Measurements from ENCODE around the gene TMC1. TPM values are rescaled to one million over a fixed set of nuclear protein-coding genes. Genes with fewer than 3 reads are reported as not detected.

Gene TMC1
- total and polyA plus RNA-seq, 3 experiments from 2014 or later = not detected

DNA sequence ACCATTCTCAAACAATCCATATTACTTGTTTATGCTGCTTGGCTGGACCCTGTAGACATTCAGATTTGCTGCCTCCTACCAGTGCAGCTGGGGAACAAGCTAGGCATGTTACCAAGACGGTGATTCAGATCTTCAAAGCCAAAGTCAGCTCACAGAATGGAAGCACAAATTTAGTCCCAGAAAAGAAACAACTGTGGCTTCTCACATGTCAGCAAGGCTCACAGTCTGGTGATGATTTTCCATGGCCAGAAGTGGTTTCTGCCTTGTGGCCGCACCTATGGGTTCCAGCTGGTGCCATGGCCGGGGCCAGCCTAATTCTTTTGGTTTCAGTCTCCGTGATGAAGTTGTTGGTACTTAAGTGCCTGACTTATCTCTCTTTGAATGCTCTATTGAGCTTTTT is 182.2 kb downstream of the TMC1 start:
- no peaks in the 10 kb centered on the region for H3K9me3 ChIP-seq (ENCODE audit: low read length)
- no peaks in the 10 kb centered on the region for H3K4me1 ChIP-seq (ENCODE audit: insufficient read depth, low read length)
- no peak overlapping the region for H3K27ac Mint-ChIP-seq
- no peak overlapping the region for H3K27ac ChIP-seq (ENCODE audit: low read depth, low read length)
- ChIA-PET POLR2A (no interaction called here), CTCF (no interaction called here)
- no peaks in the 10 kb centered on the region for H3K36me3 Mint-ChIP-seq
- H3K4me1 Mint-ChIP-seq = no peaks in the 10 kb centered on the region
- no peak overlapping the region for H3K4me3 ChIP-seq (ENCODE audit: low read length)
- H3K9me3 Mint-ChIP-seq = peaks cover 0 to 3% (median 0%) of the 10 kb centered on the region in 5 donors
- no peak overlapping the region for H3K4me3 Mint-ChIP-seq
- H3K36me3 ChIP-seq (ENCODE audit: insufficient read depth, low read length) = no peaks in the 10 kb centered on the region
- H3K27me3 ChIP-seq (ENCODE audit: insufficient read depth, low read length, poor library complexity, severe bottlenecking) = no peaks in the 10 kb centered on the region
- no peak for DNase-seq
- H3K27me3 Mint-ChIP-seq = no peaks in the 10 kb centered on the region

DNA sequence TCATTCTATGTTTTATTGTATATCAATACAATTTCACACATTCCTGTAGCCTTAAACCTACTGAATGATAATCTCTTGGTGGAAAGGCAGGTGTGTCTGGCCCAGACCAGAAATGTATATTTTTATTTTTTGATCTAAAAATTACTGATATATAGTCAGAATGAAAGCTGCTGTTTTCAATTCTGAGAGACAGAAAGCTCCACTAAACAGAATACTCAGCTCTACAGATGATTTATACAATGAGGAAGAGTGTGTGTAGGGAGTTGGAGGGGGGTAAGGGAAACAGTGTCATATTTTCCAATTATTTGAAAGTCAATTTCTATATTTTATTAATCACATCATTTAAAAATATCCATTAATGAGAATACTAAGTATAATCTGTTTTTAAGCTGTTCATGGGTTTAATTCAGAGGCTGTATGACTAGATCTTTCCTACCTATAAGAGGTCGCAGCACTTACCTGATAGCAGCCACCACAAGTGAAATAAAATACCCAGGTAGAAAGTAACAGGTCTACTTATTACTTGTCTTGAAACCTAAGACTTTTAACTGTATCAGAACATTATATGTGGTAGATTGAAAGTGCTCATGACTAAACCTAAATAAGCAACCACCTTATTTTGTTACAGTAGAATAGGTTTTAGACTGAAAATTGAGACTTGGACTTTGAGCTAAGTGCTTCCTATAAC is 183.4 kb downstream of the TMC1 start:
- Histone ChIP-seq H3K27ac (ENCODE audit: low read depth, low read length) (no peak overlapping the region), H3K27me3 (ENCODE audit: insufficient read depth, low read length, poor library complexity, severe bottlenecking) (no peaks in the 10 kb centered on the region), H3K9me3 (ENCODE audit: low read length) (no peaks in the 10 kb centered on the region), H3K36me3 (ENCODE audit: insufficient read depth, low read length) (no peaks in the 10 kb centered on the region), H3K4me1 (ENCODE audit: insufficient read depth, low read length) (no peaks in the 10 kb centered on the region), H3K4me3 (ENCODE audit: low read length) (no peak overlapping the region)
- DNase-seq = no peak
- Mint-ChIP-seq H3K9me3 (peaks cover 0 to 3% (median 0%) of the 10 kb centered on the region in 5 donors), H3K4me1 (no peaks in the 10 kb centered on the region), H3K27ac (no peak overlapping the region), H3K27me3 (no peaks in the 10 kb centered on the region), H3K36me3 (no peaks in the 10 kb centered on the region), H3K4me3 (no peak overlapping the region)
- POLR2A ChIA-PET = no interaction called here
- CTCF ChIA-PET = interaction anchor here (1.5 kb wide), 1 partner anchor 424 kb away, joined by 3 read pairs; no protein-coding TSS in a partner anchor

DNA sequence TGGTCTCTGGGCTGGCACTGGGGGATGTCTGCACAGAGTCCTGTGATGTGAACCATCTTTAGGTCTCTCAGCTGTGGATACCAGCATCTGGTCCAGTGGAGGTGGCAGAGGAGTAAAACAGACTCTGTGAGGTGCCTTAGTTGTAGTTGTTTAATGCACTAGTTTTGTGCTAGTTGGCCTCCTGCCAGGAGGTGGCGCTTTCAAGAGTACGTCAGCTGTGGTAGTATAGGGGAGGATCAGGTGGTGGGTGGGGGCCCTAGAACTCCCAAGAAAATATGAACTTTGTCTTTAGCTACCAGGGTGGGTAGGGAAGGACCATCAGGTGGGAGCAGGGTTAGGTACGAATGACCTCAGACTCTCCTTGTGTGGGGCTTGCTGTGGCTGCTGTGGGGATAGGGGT is 197.1 kb downstream of the TMC1 start:
- H3K27ac ChIP-seq (ENCODE audit: low read depth, low read length) = no peak overlapping the region
- no peaks in the 10 kb centered on the region for H3K9me3 ChIP-seq (ENCODE audit: low read length)
- no peaks in the 10 kb centered on the region for H3K27me3 ChIP-seq (ENCODE audit: insufficient read depth, low read length, poor library complexity, severe bottlenecking)
- Mint-ChIP-seq H3K27ac (no peak overlapping the region), H3K4me3 (no peak overlapping the region), H3K9me3 (no peaks in the 10 kb centered on the region), H3K27me3 (peaks cover 3 to 8% of the 10 kb centered on the region in 2 donors), H3K4me1 (no peaks in the 10 kb centered on the region), H3K36me3 (no peaks in the 10 kb centered on the region)
- no peaks in the 10 kb centered on the region for H3K4me1 ChIP-seq (ENCODE audit: insufficient read depth, low read length)
- H3K4me3 ChIP-seq (ENCODE audit: low read length) = no peak overlapping the region
- no peaks in the 10 kb centered on the region for H3K36me3 ChIP-seq (ENCODE audit: insufficient read depth, low read length)
- ChIA-PET POLR2A (no interaction called here), CTCF (no interaction called here)
- no peak for DNase-seq

DNA sequence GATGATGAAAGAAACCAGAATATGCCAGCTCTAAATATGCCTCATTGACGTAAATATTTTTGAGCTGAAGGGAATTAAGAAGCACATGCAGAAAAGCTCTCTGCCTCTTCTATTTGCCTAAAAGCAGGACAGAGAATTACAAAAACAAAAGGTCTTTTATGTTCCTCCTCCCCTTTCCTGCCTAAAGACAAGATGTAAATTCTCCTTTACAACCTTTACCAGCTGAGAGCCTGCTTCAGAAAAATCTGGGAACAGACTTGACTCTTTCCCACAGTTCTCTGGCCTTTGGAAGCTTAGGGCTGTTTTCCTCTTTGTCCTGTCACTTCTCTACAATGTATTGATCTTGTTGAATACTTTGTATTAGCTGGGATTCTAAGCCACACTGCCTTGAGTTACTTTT is 199.7 kb downstream of the TMC1 start:
- H3K27ac Mint-ChIP-seq = no peak overlapping the region
- no peaks in the 10 kb centered on the region for H3K4me1 Mint-ChIP-seq
- no peaks in the 10 kb centered on the region for H3K9me3 Mint-ChIP-seq
- Histone ChIP-seq H3K4me3 (ENCODE audit: low read length) (no peak overlapping the region), H3K4me1 (ENCODE audit: insufficient read depth, low read length) (no peaks in the 10 kb centered on the region), H3K9me3 (ENCODE audit: low read length) (no peaks in the 10 kb centered on the region), H3K36me3 (ENCODE audit: insufficient read depth, low read length) (no peaks in the 10 kb centered on the region), H3K27me3 (ENCODE audit: insufficient read depth, low read length, poor library complexity, severe bottlenecking) (no peaks in the 10 kb centered on the region), H3K27ac (ENCODE audit: low read depth, low read length) (no peak overlapping the region)
- H3K36me3 Mint-ChIP-seq = no peaks in the 10 kb centered on the region
- H3K27me3 Mint-ChIP-seq = peaks cover 0 to 4% of the 10 kb centered on the region in 2 donors
- no peak overlapping the region for H3K4me3 Mint-ChIP-seq
- ChIA-PET POLR2A (no interaction called here), CTCF (no interaction called here)
- DNase-seq = no peak

DNA sequence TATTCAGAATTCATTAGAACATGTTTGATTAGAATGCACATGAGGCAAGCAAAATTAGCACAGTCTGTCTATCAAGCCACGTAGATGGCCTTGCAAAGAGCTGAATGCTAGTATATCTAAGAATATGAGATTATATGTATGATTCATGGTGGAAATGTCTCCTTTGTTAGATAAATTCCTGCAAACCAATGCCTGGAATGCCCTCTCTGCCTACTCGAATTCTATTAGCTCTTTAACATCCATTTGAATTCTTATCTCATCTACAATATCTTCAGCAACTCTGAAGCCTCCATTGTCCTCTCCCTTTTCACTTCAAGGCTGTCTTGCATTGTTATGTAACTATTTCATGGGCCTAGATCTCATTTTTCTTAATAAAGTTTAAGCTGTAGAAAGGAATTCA is 205.5 kb downstream of the TMC1 start:
- ChIA-PET POLR2A (no interaction called here), CTCF (no interaction called here)
- Mint-ChIP-seq H3K36me3 (no peaks in the 10 kb centered on the region), H3K4me3 (no peak overlapping the region), H3K27me3 (no peaks in the 10 kb centered on the region), H3K27ac (no peak overlapping the region), H3K4me1 (no peaks in the 10 kb centered on the region), H3K9me3 (no peaks in the 10 kb centered on the region)
- H3K4me1 ChIP-seq (ENCODE audit: insufficient read depth, low read length) = no peaks in the 10 kb centered on the region
- no peak for DNase-seq
- H3K27me3 ChIP-seq (ENCODE audit: insufficient read depth, low read length, poor library complexity, severe bottlenecking) = no peaks in the 10 kb centered on the region
- H3K9me3 ChIP-seq (ENCODE audit: low read length) = no peaks in the 10 kb centered on the region
- H3K27ac ChIP-seq (ENCODE audit: low read depth, low read length) = no peak overlapping the region
- no peaks in the 10 kb centered on the region for H3K36me3 ChIP-seq (ENCODE audit: insufficient read depth, low read length)
- no peak overlapping the region for H3K4me3 ChIP-seq (ENCODE audit: low read length)

DNA sequence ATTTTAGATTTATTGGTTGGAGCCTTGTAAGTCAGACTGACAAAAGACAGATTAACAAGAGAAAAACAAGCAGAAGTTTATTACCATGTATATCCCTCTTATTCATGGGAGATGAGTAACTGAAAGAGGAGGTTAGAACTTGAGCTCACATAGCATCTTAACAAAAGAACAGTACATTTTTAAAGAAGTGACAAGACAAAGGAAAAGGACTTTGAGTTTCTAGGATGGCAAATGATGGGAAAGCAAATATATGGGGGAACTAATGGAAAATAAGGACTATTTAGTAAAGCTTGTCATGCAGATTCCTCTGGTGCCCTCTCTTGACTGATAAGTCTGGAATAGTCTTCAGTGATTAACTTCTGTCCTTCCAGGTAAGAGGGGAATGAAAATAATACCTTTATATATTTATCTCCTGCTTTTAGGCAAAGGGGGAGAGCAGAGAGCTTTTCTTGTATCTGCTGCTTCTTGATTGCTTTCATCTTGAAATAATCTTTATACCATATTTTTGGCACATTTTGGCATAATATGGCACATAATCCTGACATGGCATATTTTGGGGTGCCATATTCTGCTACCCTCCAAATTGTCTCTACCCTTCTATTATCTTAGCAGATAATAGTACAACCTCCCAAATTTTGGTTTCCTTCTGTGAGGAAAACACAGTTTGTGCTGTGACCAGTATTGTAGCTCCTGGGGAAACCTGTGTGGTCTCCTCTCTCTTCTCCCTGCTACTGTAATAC is 206.8 kb downstream of the TMC1 start:
- Mint-ChIP-seq H3K27ac (no peak overlapping the region), H3K9me3 (no peaks in the 10 kb centered on the region), H3K36me3 (no peaks in the 10 kb centered on the region), H3K4me1 (no peaks in the 10 kb centered on the region), H3K27me3 (no peaks in the 10 kb centered on the region), H3K4me3 (no peak overlapping the region)
- Histone ChIP-seq H3K36me3 (ENCODE audit: insufficient read depth, low read length) (no peaks in the 10 kb centered on the region), H3K27me3 (ENCODE audit: insufficient read depth, low read length, poor library complexity, severe bottlenecking) (no peaks in the 10 kb centered on the region), H3K27ac (ENCODE audit: low read depth, low read length) (no peak overlapping the region), H3K4me3 (ENCODE audit: low read length) (no peak overlapping the region), H3K9me3 (ENCODE audit: low read length) (no peaks in the 10 kb centered on the region), H3K4me1 (ENCODE audit: insufficient read depth, low read length) (no peaks in the 10 kb centered on the region)
- POLR2A ChIA-PET = no interaction called here
- CTCF ChIA-PET = no interaction called here
- DNase-seq = no peak

DNA sequence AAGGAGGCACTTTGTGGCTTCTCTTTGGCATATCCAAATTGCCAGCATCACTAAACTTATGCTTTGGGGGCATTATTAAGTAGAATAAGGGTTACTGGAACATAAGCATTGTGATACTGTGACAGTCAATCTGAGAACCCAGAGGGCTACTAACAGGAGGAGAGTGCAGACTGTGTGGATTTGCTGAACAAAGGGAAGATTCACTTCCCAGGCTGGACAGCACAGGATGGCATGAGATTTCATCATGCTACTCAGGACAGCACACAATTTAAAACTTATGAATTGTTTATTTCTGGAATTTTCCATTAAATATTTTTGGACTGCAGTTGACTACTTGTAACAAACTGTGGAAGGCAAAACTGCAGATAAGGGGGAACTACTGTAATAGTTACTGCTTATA is 212.5 kb downstream of the TMC1 start:
- no peaks in the 10 kb centered on the region for H3K9me3 Mint-ChIP-seq
- no peak overlapping the region for H3K27ac ChIP-seq (ENCODE audit: low read depth, low read length)
- no peaks in the 10 kb centered on the region for H3K36me3 Mint-ChIP-seq
- no peaks in the 10 kb centered on the region for H3K4me1 ChIP-seq (ENCODE audit: insufficient read depth, low read length)
- H3K36me3 ChIP-seq (ENCODE audit: insufficient read depth, low read length) = no peaks in the 10 kb centered on the region
- POLR2A ChIA-PET = no interaction called here
- no peak overlapping the region for H3K27ac Mint-ChIP-seq
- no peaks in the 10 kb centered on the region for H3K4me1 Mint-ChIP-seq
- H3K9me3 ChIP-seq (ENCODE audit: low read length) = no peaks in the 10 kb centered on the region
- no peak overlapping the region for H3K4me3 Mint-ChIP-seq
- no peak for DNase-seq
- peaks cover 0 to 9% of the 10 kb centered on the region in 2 donors for H3K27me3 Mint-ChIP-seq
- H3K27me3 ChIP-seq (ENCODE audit: insufficient read depth, low read length, poor library complexity, severe bottlenecking) = no peaks in the 10 kb centered on the region
- CTCF ChIA-PET = no interaction called here
- H3K4me3 ChIP-seq (ENCODE audit: low read length) = no peak overlapping the region

DNA sequence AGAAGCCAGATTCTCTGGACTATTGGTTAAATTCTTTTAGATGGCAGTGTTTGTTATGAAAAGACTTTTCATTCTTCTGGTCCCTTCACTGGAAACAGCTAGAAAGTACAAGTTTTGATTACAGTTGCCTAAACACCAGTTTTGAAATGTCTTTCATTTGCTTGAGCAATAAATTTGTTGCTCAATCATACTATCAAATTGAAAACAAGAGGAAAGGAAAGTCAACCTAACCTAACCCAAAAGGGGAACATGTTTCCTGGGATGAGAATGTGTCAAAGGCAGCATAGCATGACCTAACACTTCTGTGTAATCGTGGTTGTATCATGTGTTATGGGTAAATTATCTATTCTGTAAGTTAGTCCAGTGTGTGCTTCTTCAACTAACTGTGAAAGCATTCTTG is 213.2 kb downstream of the TMC1 start:
- no peaks in the 10 kb centered on the region for H3K4me1 ChIP-seq (ENCODE audit: insufficient read depth, low read length)
- H3K36me3 ChIP-seq (ENCODE audit: insufficient read depth, low read length) = no peaks in the 10 kb centered on the region
- Mint-ChIP-seq H3K27ac (no peak overlapping the region), H3K4me1 (no peaks in the 10 kb centered on the region), H3K4me3 (no peak overlapping the region), H3K36me3 (no peaks in the 10 kb centered on the region), H3K27me3 (peaks cover 0 to 9% of the 10 kb centered on the region in 2 donors), H3K9me3 (no peaks in the 10 kb centered on the region)
- H3K27me3 ChIP-seq (ENCODE audit: insufficient read depth, low read length, poor library complexity, severe bottlenecking) = no peaks in the 10 kb centered on the region
- CTCF ChIA-PET = no interaction called here
- DNase-seq = no peak
- H3K4me3 ChIP-seq (ENCODE audit: low read length) = no peak overlapping the region
- POLR2A ChIA-PET = no interaction called here
- no peaks in the 10 kb centered on the region for H3K9me3 ChIP-seq (ENCODE audit: low read length)
- H3K27ac ChIP-seq (ENCODE audit: low read depth, low read length) = no peak overlapping the region
